BJ (cell line): ENCODE results near the gene CFAP46. TPM values are rescaled to one million over a fixed set of nuclear protein-coding genes. Genes with fewer than 3 reads are reported as not detected.
"Not testable (repeated sequence)": the region's sequence is repeated elsewhere in the genome, so short reads cannot be mapped to it uniquely, and the experiment has no call there.

Source experiments
- CTCF ChIA-PET: fragments of 350-600 bp; formaldehyde crosslinking; extraction: SDS; loops from one replicate; lab custom pipeline; 2021; ENCODE audit warnings: antibody characterized with exemption, inconsistent platforms; lab: Yijun Ruan, JAX
- POLR2A ChIA-PET: fragments of 300-600 bp; sonication (Branson Sonifier 250); formaldehyde crosslinking; extraction: SDS; loops from one replicate; lab custom pipeline; 2021; ENCODE audit warnings: antibody characterized with exemption; lab: Charles Lee
- DNase-seq: peaks from one replicate; pipeline ENCODE4 v3.0.0-alpha.2; 2011; ENCODE audit warnings: low read depth
- H3K27me3 ChIP-seq: 2 replicates; pipeline ENCODE4 v1.6.0; 2011; ENCODE audit warnings: low read length; ENCODE audit not compliant: control insufficient read depth, insufficient read depth
- H3K36me3 ChIP-seq: 2 replicates; pipeline ENCODE4 v1.5.1; 2011; ENCODE audit warnings: low read length; ENCODE audit not compliant: control insufficient read depth, insufficient read depth
- H3K4me3 ChIP-seq: 2 replicates; pipeline ENCODE4 v1.5.1; 2011; ENCODE audit warnings: low read depth, mild to moderate bottlenecking, control low read depth, low read length
- CTCF ChIP-seq: IDR thresholded peaks from 2 replicates; pipeline ENCODE4 v1.5.1; 2011; ENCODE audit warnings: low read depth, mild to moderate bottlenecking, control low read depth, inconsistent platforms, low read length, moderate library complexity; ENCODE audit not compliant: insufficient read depth
- polyA plus RNA-seq: library from polyadenylated mRNA; depleted of rRNA; stranded (reverse); fragments of >200 nt; gene quantifications from 2 replicates; pipeline ENCODE4 v1.2.3, GENCODE V29; 2011

The CFAP46 gene
- polyA plus RNA-seq, 1 experiment = 1.8 TPM

- peaks cover 17% of the 10 kb centered on the region for H3K27me3 ChIP-seq
- CTCF ChIA-PET = interaction anchor here (1.0 kb wide), 1 partner anchor 8 kb away, joined by 3 read pairs; no protein-coding TSS in a partner anchor
- no peak for TF ChIP-seq CTCF
- POLR2A ChIA-PET = no interaction called here
- no peak overlapping the region for H3K4me3 ChIP-seq
- no peak for DNase-seq
- no peaks in the 10 kb centered on the region for H3K36me3 ChIP-seq
Observed at GRCh38 chr10:132892004-132892403, 50.4 kb downstream of the CFAP46 start.

- H3K27me3 ChIP-seq = peaks cover 15% of the 10 kb centered on the region
- ChIA-PET POLR2A (no interaction called here), CTCF (no interaction called here)
- no peak for TF ChIP-seq CTCF
- no peak overlapping the region for H3K4me3 ChIP-seq
- no peaks in the 10 kb centered on the region for H3K36me3 ChIP-seq
- no peak for DNase-seq
Observed at GRCh38 chr10:132891368-132891767, 51.0 kb downstream of the CFAP46 start.

- Histone ChIP-seq H3K36me3 (no peaks in the 10 kb centered on the region), H3K27me3 (peaks cover 15% of the 10 kb centered on the region), H3K4me3 (no peak overlapping the region)
- DNase-seq = no peak
- CTCF ChIA-PET = interaction anchor here (0.6 kb wide), 1 partner anchor 88 kb away, joined by 3 read pairs; no protein-coding TSS in a partner anchor
- POLR2A ChIA-PET = no interaction called here
- TF ChIP-seq CTCF = no peak
Observed at GRCh38 chr10:132890301-132890700, 52.1 kb downstream of the CFAP46 start.

- no peaks in the 10 kb centered on the region for H3K36me3 ChIP-seq
- peaks cover 11% of the 10 kb centered on the region for H3K27me3 ChIP-seq
- ChIA-PET POLR2A (no interaction called here), CTCF (interaction anchor here (0.6 kb wide), 1 partner anchor 89 kb away, joined by 3 read pairs; no protein-coding TSS in a partner anchor)
- no peak for TF ChIP-seq CTCF
- no peak overlapping the region for H3K4me3 ChIP-seq
- no peak for DNase-seq
Observed at GRCh38 chr10:132889556-132889955, 52.8 kb downstream of the CFAP46 start.

- POLR2A ChIA-PET = no interaction called here
- H3K36me3 ChIP-seq = no peaks in the 10 kb centered on the region
- peaks cover 8% of the 10 kb centered on the region for H3K27me3 ChIP-seq
- no peak overlapping the region for H3K4me3 ChIP-seq
- CTCF ChIA-PET = no interaction called here
- TF ChIP-seq CTCF = no peak
- DNase-seq = no peak
Observed at GRCh38 chr10:132888898-132889490, 53.4 kb downstream of the CFAP46 start.

- DNase-seq, H3K36me3 ChIP-seq, H3K27me3 ChIP-seq, H3K4me3 ChIP-seq, POLR2A ChIA-PET: not testable (repeated sequence)
- CTCF ChIA-PET = interaction anchor here (0.6 kb wide), 1 partner anchor 16 kb away, joined by 3 read pairs; no protein-coding TSS in a partner anchor
Observed at GRCh38 chr10:132888446-132888845, 53.9 kb downstream of the CFAP46 start.
